Common myeloid progenitor, CD34-positive (primary cell): ENCODE measurements around the gene PDIA5.
"Not testable (repeated sequence)": the region's sequence is repeated elsewhere in the genome, so short reads cannot be mapped to it uniquely, and the experiment has no call there.

Experiments used
- CTCF ChIA-PET: fragments of 350-600 bp; sonication (Branson Sonifier 250); formaldehyde crosslinking; loops from one replicate; lab custom pipeline; 2021; ENCODE audit warnings: antibody characterized with exemption; lab: Charles Lee
- POLR2A ChIA-PET: fragments of 350-600 bp; sonication (Branson Sonifier 250); formaldehyde crosslinking; loops from one replicate; lab custom pipeline; 2021; ENCODE audit warnings: antibody characterized with exemption; lab: Charles Lee
- DNase-seq, 3 donors: peaks; one replicate each; pipeline versions ENCODE4 v3.0.0 to v3.0.0-alpha.2; 2013
- H3K27ac ChIP-seq, 2 experiments: 1 replicate in 1 of 2; 2 replicates in 1 of 2; pipeline ENCODE4 v1.7.0; 2013; ENCODE audit warnings: inconsistent platforms in 2 of 2, low read length in 2 of 2, mild to moderate bottlenecking in 2 of 2, low read depth in 1 of 2, moderate library complexity in 1 of 2; ENCODE audit not compliant: severe bottlenecking in 2 of 2, insufficient read depth in 1 of 2, poor library complexity in 1 of 2
- H3K27me3 ChIP-seq, 5 experiments: replicated peaks in 2 of 5; 1 replicate in 3 of 5; 2 replicates in 2 of 5; pipeline versions ENCODE4 v1.6.1 to v1.7.0; 2013; ENCODE audit warnings: low read length in 4 of 5, mild to moderate bottlenecking in 2 of 5, moderate library complexity in 2 of 5, inconsistent platforms in 1 of 5; ENCODE audit not compliant: insufficient read depth in 5 of 5, control insufficient read depth in 4 of 5
- H3K36me3 ChIP-seq, 4 experiments: 1 replicate in 2 of 4; 2 replicates in 2 of 4; pipeline versions ENCODE4 v1.6.1 to v1.7.0; 2013; ENCODE audit warnings: low read length in 3 of 4, control low read depth in 1 of 4, mild to moderate bottlenecking in 1 of 4; ENCODE audit not compliant: control insufficient read depth in 4 of 4, insufficient read depth in 4 of 4
- H3K4me1 ChIP-seq, 4 experiments: 1 replicate in 3 of 4; 2 replicates in 1 of 4; pipeline versions ENCODE4 v1.6.1 to v1.7.1; 2013; ENCODE audit warnings: low read length in 3 of 4, mild to moderate bottlenecking in 3 of 4, control low read depth in 1 of 4, inconsistent platforms in 1 of 4, moderate library complexity in 1 of 4; ENCODE audit not compliant: control insufficient read depth in 4 of 4, insufficient read depth in 4 of 4; ENCODE audit errors: control extremely low read depth in 1 of 4
- H3K4me3 ChIP-seq, 7 experiments: 1 replicate in 4 of 7; 2 replicates in 3 of 7; pipeline versions ENCODE4 v1.5.1 to v1.7.0; 2013; ENCODE audit warnings: mild to moderate bottlenecking in 7 of 7, low read length in 6 of 7, moderate library complexity in 6 of 7, inconsistent platforms in 2 of 7, low read depth in 2 of 7, control low read depth in 1 of 7; ENCODE audit not compliant: insufficient read depth in 4 of 7, control insufficient read depth in 1 of 7; ENCODE audit errors: extremely low read depth in 1 of 7
- H3K9me3 ChIP-seq, 5 experiments: 1 replicate in 4 of 5; 2 replicates in 1 of 5; pipeline versions ENCODE4 v1.6.1 to v1.7.1; 2013; ENCODE audit warnings: low read length in 4 of 5, mild to moderate bottlenecking in 2 of 5, inconsistent platforms in 1 of 5, low read depth in 1 of 5, moderate library complexity in 1 of 5; ENCODE audit not compliant: control insufficient read depth in 4 of 5, insufficient read depth in 2 of 5; ENCODE audit errors: control extremely low read depth in 1 of 5
- WGBS: methylation state at CpG from one replicate; pipeline ENCODE4 v1.1.5; 2013; ENCODE audit not compliant: insufficient coverage; 5-methylcytosine and 5-hydroxymethylcytosine counted together

The PDIA5 gene

DNA sequence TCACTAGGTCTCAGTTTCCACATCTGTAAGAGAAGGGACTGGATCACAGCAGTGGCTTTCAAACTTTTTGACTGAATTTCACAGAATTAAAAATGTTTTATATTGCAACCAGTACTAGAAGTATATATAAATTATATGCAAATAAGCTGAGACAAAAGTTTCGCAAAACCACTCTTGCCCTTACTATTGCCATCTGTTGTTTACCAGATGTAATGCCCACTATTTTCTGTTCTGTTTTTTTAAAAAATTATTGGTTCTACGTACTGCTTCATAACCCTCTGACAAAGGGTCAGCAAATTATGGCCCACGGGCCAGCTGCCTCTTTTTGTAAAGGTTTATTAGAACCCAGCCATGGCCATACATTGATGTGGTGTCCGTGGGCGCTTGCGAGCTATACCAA is 44.8 kb downstream of the PDIA5 start:
- 100% methylated on average over 5 of the region's 6 CpGs for WGBS
- Histone ChIP-seq H3K36me3 (peaks cover 0 to 48% (median 22%) of the 10 kb centered on the region in 4 experiments), H3K27me3 (no peaks in the 10 kb centered on the region), H3K4me3 (no peak overlapping the region), H3K9me3 (no peaks in the 10 kb centered on the region), H3K4me1 (peaks cover 6 to 35% (median 20%) of the 10 kb centered on the region in 4 experiments), H3K27ac (no peak overlapping the region)
- CTCF ChIA-PET: no interaction called here
- DNase-seq: no peak
- POLR2A ChIA-PET: no interaction called here

DNA sequence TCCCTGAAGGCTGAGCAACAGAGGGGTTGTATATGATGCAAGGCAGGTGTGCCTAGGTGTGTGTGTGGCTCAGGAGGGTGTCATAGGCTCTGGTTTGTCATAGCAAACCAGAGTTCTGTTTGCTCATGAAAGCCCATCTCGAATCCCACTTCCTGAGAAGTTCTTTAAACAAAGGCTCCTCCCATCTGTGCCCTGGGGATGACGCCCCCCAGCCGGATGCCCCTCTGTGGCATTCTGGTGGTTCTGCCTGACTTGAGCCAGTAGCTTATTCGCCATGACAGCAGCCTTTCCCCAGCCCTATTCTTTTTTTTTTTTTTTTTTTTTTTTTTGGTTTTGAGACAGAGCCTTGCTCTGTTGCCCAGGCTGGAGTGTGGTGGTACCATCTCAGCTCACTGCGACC is 45.4 kb downstream of the PDIA5 start:
- Histone ChIP-seq H3K9me3 (no peaks in the 10 kb centered on the region), H3K4me1 (peaks cover 6 to 35% (median 20%) of the 10 kb centered on the region in 4 experiments), H3K27ac (no peak overlapping the region), H3K27me3 (no peaks in the 10 kb centered on the region), H3K4me3 (no peak overlapping the region), H3K36me3 (peaks cover 0 to 45% (median 19%) of the 10 kb centered on the region in 4 experiments)
- POLR2A ChIA-PET: no interaction called here
- CTCF ChIA-PET: interaction anchor here (1.0 kb wide), 1 partner anchor 11 kb away, joined by 3 read pairs; no protein-coding TSS in a partner anchor
- no peak for DNase-seq
- WGBS: no CpG with 5 or more reads among the region's 5 CpGs

DNA sequence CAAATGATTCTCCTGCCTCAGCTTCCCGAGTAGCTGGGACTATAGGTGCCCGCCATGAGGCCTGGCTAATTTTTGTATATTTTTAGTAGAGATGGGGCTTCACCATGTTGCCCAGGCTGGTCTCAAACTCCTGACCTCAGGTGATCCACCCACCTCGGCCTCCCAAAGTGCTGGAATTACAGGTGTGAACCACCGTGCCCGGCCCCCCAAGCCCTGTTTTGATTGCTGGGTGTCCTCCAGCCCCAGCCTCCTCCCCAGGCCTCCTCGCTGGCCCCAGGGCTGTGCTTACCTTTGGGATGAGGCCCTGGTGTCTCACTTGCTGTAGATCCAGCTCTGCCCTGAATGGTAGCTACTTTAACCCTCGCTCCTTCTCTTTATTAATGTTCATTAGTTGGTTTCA is 45.8 kb downstream of the PDIA5 start:
- H3K9me3 ChIP-seq, H3K27ac ChIP-seq, H3K4me3 ChIP-seq, DNase-seq, H3K27me3 ChIP-seq, POLR2A ChIA-PET: not testable (repeated sequence)
- WGBS: 100% methylated on average over 7 of the region's 7 CpGs
- peaks cover 0 to 45% (median 19%) of the 10 kb centered on the region in 4 experiments for H3K36me3 ChIP-seq
- CTCF ChIA-PET: interaction anchor here (1.0 kb wide), 1 partner anchor 10 kb away, joined by 3 read pairs; no protein-coding TSS in a partner anchor
- peaks cover 6 to 35% (median 20%) of the 10 kb centered on the region in 4 experiments for H3K4me1 ChIP-seq

DNA sequence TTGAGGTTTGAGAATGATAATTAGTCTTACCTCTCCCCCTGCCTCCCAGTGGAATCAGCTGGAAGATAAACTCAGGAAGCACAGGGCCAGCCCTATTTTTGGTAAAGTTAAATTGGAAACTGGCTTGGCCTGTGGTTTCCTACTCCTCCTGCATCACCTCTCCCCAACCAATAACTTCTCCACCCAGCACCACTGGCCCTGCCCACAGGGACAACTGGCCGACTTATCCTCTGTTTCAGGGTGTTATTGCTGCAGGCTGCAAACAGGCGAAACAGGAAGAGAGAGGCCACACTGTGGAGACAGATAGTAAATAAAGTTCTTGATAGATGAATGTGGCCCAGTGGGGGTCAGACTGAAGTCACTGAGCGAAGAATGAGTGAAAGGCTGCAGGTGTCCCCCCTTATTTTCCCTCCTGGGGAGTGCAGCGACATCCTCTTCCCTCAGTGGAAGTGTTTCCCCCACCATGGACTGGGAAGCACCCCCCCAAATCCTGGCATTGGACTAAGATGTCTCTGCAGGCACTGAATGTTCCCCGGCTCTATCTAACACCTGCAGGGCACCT is 47.1 kb downstream of the PDIA5 start:
- Histone ChIP-seq H3K4me1 (peaks cover 6 to 35% (median 20%) of the 10 kb centered on the region in 4 experiments), H3K27ac (peak overlapping the region in 1 of 2 experiments; percentile 38), H3K9me3 (no peaks in the 10 kb centered on the region), H3K27me3 (no peaks in the 10 kb centered on the region), H3K36me3 (peaks cover 1 to 54% (median 24%) of the 10 kb centered on the region in 4 experiments), H3K4me3 (peak overlapping the region in 3 of 7 experiments; percentile 13 to 40 (median 40))
- POLR2A ChIA-PET: no interaction called here
- DNase-seq: peak; percentile 50 to 84 (median 81)
- 76% methylated on average over 3 of the region's 5 CpGs for WGBS
- CTCF ChIA-PET: interaction anchor here (2.2 kb wide), 1 partner anchor 171 kb away, joined by 6 read pairs; no protein-coding TSS in a partner anchor

DNA sequence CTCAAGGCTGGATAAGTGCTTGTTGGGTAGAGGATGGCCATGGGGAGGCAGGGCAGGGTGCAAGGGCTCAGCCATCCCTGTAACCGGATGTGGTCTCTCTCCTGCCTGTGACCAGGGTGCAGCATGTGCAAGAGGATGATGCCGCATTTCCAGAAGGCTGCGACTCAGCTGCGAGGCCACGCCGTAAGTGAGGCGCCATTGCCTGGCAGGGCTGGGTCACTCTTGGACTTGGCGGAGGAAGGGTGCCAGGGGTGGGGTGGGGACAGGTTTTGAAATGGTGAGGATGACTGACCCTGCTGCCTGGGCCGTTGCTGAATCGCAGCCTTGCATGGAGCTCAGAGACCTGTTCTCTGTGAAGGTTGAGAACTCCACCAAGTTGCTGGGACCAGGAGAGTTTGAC is 49.3 kb downstream of the PDIA5 start:
- peaks cover 4 to 67% (median 29%) of the 10 kb centered on the region in 4 experiments for H3K36me3 ChIP-seq
- H3K4me3 ChIP-seq: no peak overlapping the region
- CTCF ChIA-PET: no interaction called here
- H3K27me3 ChIP-seq: no peaks in the 10 kb centered on the region
- no peaks in the 10 kb centered on the region for H3K9me3 ChIP-seq
- no peak for DNase-seq
- WGBS: 93% methylated on average over 10 of the region's 10 CpGs
- POLR2A ChIA-PET: no interaction called here
- H3K4me1 ChIP-seq: peaks cover 6 to 33% (median 20%) of the 10 kb centered on the region in 4 experiments
- H3K27ac ChIP-seq: no peak overlapping the region

DNA sequence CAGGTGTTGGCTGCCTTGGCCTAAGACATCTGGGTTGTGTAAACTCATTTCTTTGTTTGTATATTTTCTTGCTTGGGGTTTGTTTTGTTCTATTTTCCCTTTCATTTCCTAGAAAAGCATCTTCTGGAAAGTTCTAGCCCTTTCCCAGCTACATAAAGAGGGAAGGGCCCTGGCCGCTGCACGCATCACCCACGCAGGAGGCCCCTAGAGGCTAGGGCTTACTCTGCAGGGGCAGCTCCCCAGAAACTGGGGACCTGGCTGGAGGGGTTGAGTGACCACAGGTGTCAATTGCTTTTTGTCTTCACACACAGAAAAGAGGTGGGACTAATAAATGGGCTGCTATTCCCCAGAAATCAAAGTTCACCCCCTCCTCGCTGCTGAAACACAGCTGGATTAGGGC is 52.6 kb downstream of the PDIA5 start:
- Histone ChIP-seq H3K9me3 (no peaks in the 10 kb centered on the region), H3K4me3 (no peak overlapping the region), H3K4me1 (peaks cover under 1 to 8% (median 4%) of the 10 kb centered on the region in 4 experiments), H3K27me3 (no peaks in the 10 kb centered on the region), H3K36me3 (peaks cover 4 to 87% (median 37%) of the 10 kb centered on the region in 4 experiments), H3K27ac (no peak overlapping the region)
- ChIA-PET CTCF (interaction anchor here (0.8 to 1.2 kb wide), 2 partner anchors 13 to 26 kb away, joined by 3 to 4 read pairs; no protein-coding TSS in a partner anchor), POLR2A (no interaction called here)
- no peak for DNase-seq
- WGBS: no CpG with 5 or more reads among the region's 4 CpGs

DNA sequence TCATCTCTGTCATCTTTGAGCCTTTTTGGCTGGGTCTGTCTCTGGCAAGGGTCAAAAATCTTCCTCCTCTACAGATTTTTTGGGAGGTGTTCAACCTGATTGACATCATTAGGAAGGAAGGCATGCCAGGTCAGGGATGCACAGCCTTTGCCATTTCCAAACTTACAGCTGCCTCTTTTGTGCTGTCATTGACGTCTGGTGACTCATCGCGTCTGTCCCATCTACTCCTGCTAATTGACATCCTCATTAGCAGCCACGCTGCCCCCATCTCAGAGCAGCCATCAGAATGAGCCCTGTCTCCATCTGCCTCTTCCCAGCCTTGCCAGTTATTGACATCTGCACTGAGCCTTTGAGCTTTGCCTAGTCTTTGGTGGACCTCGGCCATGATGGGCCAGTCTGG is 53.0 kb downstream of the PDIA5 start:
- ChIA-PET POLR2A (no interaction called here), CTCF (interaction anchor here (1.2 kb wide), 1 partner anchor 12 kb away, joined by 4 read pairs; no protein-coding TSS in a partner anchor)
- H3K4me1 ChIP-seq: peaks cover 0 to 3% (median 1%) of the 10 kb centered on the region in 4 experiments
- peaks cover 4 to 88% (median 40%) of the 10 kb centered on the region in 4 experiments for H3K36me3 ChIP-seq
- no peak for DNase-seq
- no peaks in the 10 kb centered on the region for H3K9me3 ChIP-seq
- WGBS: 99% methylated on average over 5 of the region's 5 CpGs
- H3K27me3 ChIP-seq: no peaks in the 10 kb centered on the region
- no peak overlapping the region for H3K4me3 ChIP-seq
- no peak overlapping the region for H3K27ac ChIP-seq
